Erythroblast (primary cell): ENCODE data around the gene C2CD4D.

ENCODE experiments used
- GATA1 ChIP-seq: IDR thresholded peaks from 2 replicates; pipeline ENCODE4 v1.6.1; 2011; ENCODE audit warnings: low read depth, mild to moderate bottlenecking, control low read depth, low read length, moderate library complexity
- POLR2A ChIP-seq: IDR thresholded peaks from 2 replicates; pipeline ENCODE4 v1.6.1; 2011; ENCODE audit warnings: mild to moderate bottlenecking, low read length

DNA sequence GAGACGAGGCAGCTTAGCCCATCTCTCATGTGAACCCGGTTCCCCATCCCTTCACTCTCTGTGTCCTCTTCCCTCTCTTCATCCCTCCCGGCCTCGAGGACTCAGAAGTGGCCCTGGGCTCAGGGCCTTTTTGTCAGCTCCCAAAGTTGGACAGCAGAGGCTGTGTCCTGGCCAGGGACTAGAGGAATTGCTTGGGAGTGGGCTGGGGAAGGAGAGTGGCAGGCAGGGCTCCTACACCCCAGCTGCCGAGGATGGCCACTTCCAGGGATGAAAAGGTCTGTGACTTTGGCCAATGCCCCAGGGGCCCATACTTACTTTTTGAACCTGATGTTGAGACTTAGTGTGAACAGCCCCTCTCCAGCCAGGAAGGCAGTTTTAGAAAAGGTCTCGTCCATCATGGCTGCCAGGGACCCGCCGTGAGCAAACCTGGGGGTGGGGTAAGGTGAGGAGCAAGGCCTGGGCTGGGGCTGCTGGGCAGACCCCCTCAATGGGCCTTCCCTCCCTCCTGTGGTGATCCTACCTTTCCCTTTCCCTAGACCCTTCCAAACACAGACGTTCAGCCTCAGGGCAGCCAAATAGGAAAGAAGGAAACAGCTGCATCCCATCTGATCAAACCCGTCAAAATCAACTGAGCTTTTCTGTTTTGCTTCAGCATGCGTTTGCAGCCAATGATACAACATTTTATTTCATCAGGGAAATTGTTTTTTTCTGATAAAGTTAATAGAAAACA lies 8.4 kb upstream of the C2CD4D start:
- TF ChIP-seq POLR2A = no peak
- no peak for TF ChIP-seq GATA1
